IMR-90 (cell line): ENCODE measurements around the gene PEF1. TPM values are rescaled to one million over a fixed set of nuclear protein-coding genes. Genes with fewer than 3 reads are reported as not detected.

Experiments used
- ATAC-seq: fragments of 200-7000 bp; cut with Tn5 transposase; 2 replicates; pipeline ENCODE4 v1.9.1; 2020; ENCODE audit warnings: low read depth, mild to moderate bottlenecking, moderate library complexity
- BruUV-seq: library from RNA; stranded (reverse); fragments of 400-500 nt; replicated peaks from 2 replicates; lab custom pipeline; 2021; lab: Mats Ljungman, UMichigan
- CTCF ChIA-PET: fragments of 300-600 bp; formaldehyde crosslinking; extraction: SDS; loops from one replicate; lab custom pipeline; 2021; ENCODE audit warnings: antibody characterized with exemption; lab: Yijun Ruan, JAX
- POLR2A ChIA-PET: fragments of 300-600 bp; sonication (Branson Sonifier 250); formaldehyde crosslinking; loops from one replicate; lab custom pipeline; 2022; ENCODE audit warnings: antibody characterized with exemption; ENCODE audit not compliant: unreplicated experiment; lab: Charles Lee
- DNase-seq: peaks from one replicate; pipeline ENCODE4 v3.0.0; 2013
- H2AFZ ChIP-seq: replicated peaks from 2 replicates; pipeline ENCODE3; 2013; ENCODE audit warnings: low read length, mild to moderate bottlenecking; ENCODE audit not compliant: poor library complexity
- H2AK5ac ChIP-seq: 2 replicates; pipeline ENCODE4 v1.6.1; 2013; ENCODE audit warnings: low read depth, low read length, inconsistent platforms
- H2AK9ac ChIP-seq: replicated peaks from 2 replicates; pipeline ENCODE3; 2013; ENCODE audit warnings: mild to moderate bottlenecking, low read depth, low read length, moderate library complexity; ENCODE audit not compliant: poor library complexity
- H2BK120ac ChIP-seq: 2 replicates; pipeline ENCODE4 v1.6.1; 2013; ENCODE audit warnings: low read depth, low read length, inconsistent platforms
- H2BK15ac ChIP-seq: 3 replicates; pipeline ENCODE4 v1.6.1; 2013; ENCODE audit warnings: low read depth, low read length, inconsistent platforms
- H2BK20ac ChIP-seq: 2 replicates; pipeline ENCODE4 v1.6.1; 2013; ENCODE audit warnings: low read depth, mild to moderate bottlenecking, inconsistent platforms, low read length, moderate library complexity
- H2BK5ac ChIP-seq: 2 replicates; pipeline ENCODE4 v1.6.1; 2013; ENCODE audit warnings: mild to moderate bottlenecking, low read depth, low read length, inconsistent platforms; ENCODE audit not compliant: poor library complexity, severe bottlenecking
- H3K14ac ChIP-seq: replicated peaks from 2 replicates; pipeline ENCODE4 v1.6.1; 2013; ENCODE audit warnings: low read depth, low read length, inconsistent platforms
- H3K18ac ChIP-seq: 2 replicates; pipeline ENCODE4 v1.6.1; 2013; ENCODE audit warnings: low read depth, low read length, control low read depth
- H3K23ac ChIP-seq: 2 replicates; pipeline ENCODE4 v1.6.1; 2013; ENCODE audit warnings: low read depth, low read length, inconsistent platforms
- H3K27ac ChIP-seq: 2 replicates; pipeline ENCODE4 v1.5.1; 2013; ENCODE audit warnings: mild to moderate bottlenecking, control low read depth, low read length; ENCODE audit not compliant: insufficient read depth
- H3K27me3 ChIP-seq: 2 replicates; pipeline ENCODE4 v1.6.1; 2013; ENCODE audit warnings: low read length; ENCODE audit not compliant: control insufficient read depth, insufficient read depth
- H3K36me3 ChIP-seq: 2 replicates; pipeline ENCODE4 v1.6.1; 2013; ENCODE audit warnings: low read length, mixed read lengths; ENCODE audit not compliant: control insufficient read depth, insufficient read depth
- H3K4ac ChIP-seq: 2 replicates; pipeline ENCODE4 v1.6.1; 2013; ENCODE audit warnings: low read depth, low read length, inconsistent platforms
- H3K4me1 ChIP-seq: 2 replicates; pipeline ENCODE4 v1.6.1; 2013; ENCODE audit warnings: low read length, mixed read lengths; ENCODE audit not compliant: control insufficient read depth, insufficient read depth
- H3K4me2 ChIP-seq: 2 replicates; pipeline ENCODE4 v1.6.1; 2013; ENCODE audit warnings: low read depth, mild to moderate bottlenecking, control low read depth, low read length, moderate library complexity
- H3K4me3 ChIP-seq: 2 replicates; pipeline ENCODE4 v1.5.1; 2013; ENCODE audit warnings: low read depth, mild to moderate bottlenecking, control low read depth, low read length, moderate library complexity; ENCODE audit not compliant: insufficient read depth
- H3K56ac ChIP-seq: 2 replicates; pipeline ENCODE4 v1.6.1; 2013; ENCODE audit warnings: low read length, inconsistent platforms; ENCODE audit not compliant: insufficient read depth; ENCODE audit errors: extremely low read depth
- H3K79me1 ChIP-seq, 2 experiments: 2 replicates each; pipeline ENCODE4 v1.6.1; 2013; ENCODE audit warnings: low read length in 2 of 2, inconsistent platforms in 1 of 2, low read depth in 1 of 2
- H3K9ac ChIP-seq: 2 replicates; pipeline ENCODE4 v1.6.1; 2013; ENCODE audit warnings: low read depth, low read length, control low read depth
- H3K9me1 ChIP-seq: 2 replicates; pipeline ENCODE4 v1.6.1; 2013; ENCODE audit warnings: low read length, inconsistent platforms; ENCODE audit not compliant: insufficient read depth
- H3K9me3 ChIP-seq: 2 replicates; pipeline ENCODE4 v1.6.1; 2013; ENCODE audit warnings: low read length; ENCODE audit not compliant: control insufficient read depth, insufficient read depth
- H4K20me1 ChIP-seq: 2 replicates; pipeline ENCODE4 v1.6.1; 2013; ENCODE audit warnings: low read length, inconsistent platforms; ENCODE audit not compliant: insufficient read depth
- H4K5ac ChIP-seq: 2 replicates; pipeline ENCODE4 v1.6.1; 2013; ENCODE audit warnings: mild to moderate bottlenecking, low read depth, low read length, control low read depth
- H4K8ac ChIP-seq, 2 experiments: 2 replicates each; pipeline ENCODE4 v1.6.1; 2013; ENCODE audit warnings: low read depth in 2 of 2, low read length in 2 of 2, control low read depth in 1 of 2, inconsistent platforms in 1 of 2
- H4K91ac ChIP-seq: 2 replicates; pipeline ENCODE4 v1.6.1; 2013; ENCODE audit warnings: low read depth, low read length, inconsistent platforms; ENCODE audit not compliant: insufficient read depth
- BHLHE40 ChIP-seq: fragments of 150-350 bp; IDR thresholded peaks from 2 replicates; pipeline ENCODE4 v1.6.1; 2016; ENCODE audit warnings: mild to moderate bottlenecking, low read depth, low read length
- CHD1 ChIP-seq: IDR thresholded peaks from 2 replicates; pipeline ENCODE4 v1.6.1; 2012; ENCODE audit warnings: low read depth, low read length, improper control_type of control experiment
- MAZ ChIP-seq: IDR thresholded peaks from 2 replicates; pipeline ENCODE4 v1.6.1; 2012; ENCODE audit warnings: low read depth, mild to moderate bottlenecking, low read length, improper control_type of control experiment, moderate library complexity, borderline replicate concordance
- POLR2A ChIP-seq: IDR thresholded peaks from 2 replicates; pipeline ENCODE4 v1.6.1; 2012; ENCODE audit warnings: mild to moderate bottlenecking, low read depth, low read length
- RAD21 ChIP-seq: IDR thresholded peaks from 2 replicates; pipeline ENCODE4 v1.6.1; 2012; ENCODE audit warnings: low read length, improper control_type of control experiment
- USF2 ChIP-seq: fragments of 150-350 bp; IDR thresholded peaks from 2 replicates; pipeline ENCODE4 v1.6.1; 2017; ENCODE audit warnings: mild to moderate bottlenecking, antibody characterized with exemption, low read length, low read depth
- WGBS, 2 experiments: methylation state at CpG; one replicate each; pipeline versions ENCODE4 v1.1.5 to v1.1.7; 2013; ENCODE audit warnings: missing lambda C conversion rate in 2 of 2; ENCODE audit not compliant: insufficient read length in 1 of 2; ENCODE audit errors: extremely low coverage in 2 of 2; 5-methylcytosine and 5-hydroxymethylcytosine counted together
- dilution Hi-C: fragments of 300-500 bp; cut with HindIII; formaldehyde crosslinking; loops from one replicate; pipeline ENCODE4 v1.14.3; 2018; ENCODE audit warnings: low sequenced_read_pairs; ENCODE audit not compliant: unreplicated experiment
- in situ Hi-C: fragments of 300-500 bp; cut with MboI; formaldehyde crosslinking; loops from 3 replicates; pipeline ENCODE4 v1.14.3; 2019; ENCODE audit warnings: low sequenced_read_pairs, inconsistent platforms, mixed read lengths
- intact Hi-C: fragments of 100-400 bp; cut with micrococcal nuclease; formaldehyde crosslinking; loops from 2 replicates; pipeline ENCODE4 v1.10.0; 2022
- polyA plus RNA-seq, 3 experiments: library from polyadenylated mRNA; depleted of rRNA; stranded (reverse); fragments of >200 nt; gene quantifications; 2 replicates each; pipeline ENCODE4 v1.2.3, GENCODE V29; 2012; ENCODE audit warnings: low replicate concordance in 1 of 3
- total RNA-seq: library from RNA; depleted of rRNA; stranded (reverse); fragments of >200 nt; gene quantifications from 2 replicates; pipeline ENCODE4 v1.2.3, GENCODE V29; 2012

Gene PEF1
- total and polyA plus RNA-seq, 2 of the 4 experiments (the other 2 are of a cell fraction): 84.2 to 104 TPM

- no peak overlapping the region for H3K23ac ChIP-seq
- ChIA-PET POLR2A (no interaction called here), CTCF (interaction anchor here (0.6 to 1.0 kb wide), 3 partner anchors 11 to 43 kb away, joined by 3 to 5 read pairs (median 3); no protein-coding TSS in a partner anchor)
- H4K20me1 ChIP-seq: no peaks in the 10 kb centered on the region
- H2AK9ac ChIP-seq: no peak overlapping the region
- DNase-seq (no peak), ATAC-seq (no peak)
- no peak overlapping the region for H2AK5ac ChIP-seq
- dilution Hi-C loops (no loop called here), in situ Hi-C loops (no loop called here), intact Hi-C loops (no loop called here)
- H3K9ac ChIP-seq: no peak overlapping the region
- no peaks in the 10 kb centered on the region for H3K9me1 ChIP-seq
- H2BK15ac ChIP-seq: no peak overlapping the region
- no peaks in the 10 kb centered on the region for H3K9me3 ChIP-seq
- H3K27me3 ChIP-seq: peaks cover 16% of the 10 kb centered on the region
- no peak overlapping the region for H2AFZ ChIP-seq
- no peak overlapping the region for H3K4me2 ChIP-seq
- H3K79me1 ChIP-seq: no peaks in the 10 kb centered on the region
- H3K4me3 ChIP-seq: no peak overlapping the region
- H3K4ac ChIP-seq: no peak overlapping the region
- no peak overlapping the region for H2BK120ac ChIP-seq
- 58% methylated on average over 2 of the region's 5 CpGs; no CpG with 5 or more reads in 1 of the 2 experiments for WGBS, 2 experiments
- no peaks in the 10 kb centered on the region for H3K36me3 ChIP-seq
- H4K5ac ChIP-seq: no peak overlapping the region
- H3K4me1 ChIP-seq: no peaks in the 10 kb centered on the region
- H3K14ac ChIP-seq: no peak overlapping the region
- H3K27ac ChIP-seq: no peak overlapping the region
- TF ChIP-seq POLR2A: no peak
- no peak for TF ChIP-seq RAD21
- no peak for TF ChIP-seq BHLHE40
- TF ChIP-seq MAZ: no peak
- TF ChIP-seq CHD1: no peak
- TF ChIP-seq USF2: no peak
- no peak overlapping the region for H2BK20ac ChIP-seq
- H3K18ac ChIP-seq: no peak overlapping the region
- H4K91ac ChIP-seq: no peak overlapping the region
- no peak overlapping the region for H4K8ac ChIP-seq
- no peak overlapping the region for H3K56ac ChIP-seq
- BruUV-seq: no TSS peak
- no peak overlapping the region for H2BK5ac ChIP-seq
Measured at GRCh38 chr1:31593136-31593665, 51.5 kb downstream of the PEF1 start.
